Measurements from ENCODE around the gene PRKD1.

GRCh38 chr14:29868000-29868399 is 59.6 kb downstream of the PRKD1 start:
- TF ChIP-seq POLR2A (IDR thresholded peaks at IDR 0.05) = no peak
- TF ChIP-seq CTCF (IDR thresholded peaks at IDR 0.05) = no peak

Measured in tibial nerve (tissue), 3 donors.